HG03064 (cell line): Measurements from ENCODE around the gene NUMB.

Experiments used
- ATAC-seq: cut with Tn5 transposase; IDR thresholded peaks from one replicate; pipeline ENCODE4 v1.9.1; 2021; ENCODE audit warnings: low read depth; ENCODE audit not compliant: unreplicated experiment

The NUMB gene

DNA sequence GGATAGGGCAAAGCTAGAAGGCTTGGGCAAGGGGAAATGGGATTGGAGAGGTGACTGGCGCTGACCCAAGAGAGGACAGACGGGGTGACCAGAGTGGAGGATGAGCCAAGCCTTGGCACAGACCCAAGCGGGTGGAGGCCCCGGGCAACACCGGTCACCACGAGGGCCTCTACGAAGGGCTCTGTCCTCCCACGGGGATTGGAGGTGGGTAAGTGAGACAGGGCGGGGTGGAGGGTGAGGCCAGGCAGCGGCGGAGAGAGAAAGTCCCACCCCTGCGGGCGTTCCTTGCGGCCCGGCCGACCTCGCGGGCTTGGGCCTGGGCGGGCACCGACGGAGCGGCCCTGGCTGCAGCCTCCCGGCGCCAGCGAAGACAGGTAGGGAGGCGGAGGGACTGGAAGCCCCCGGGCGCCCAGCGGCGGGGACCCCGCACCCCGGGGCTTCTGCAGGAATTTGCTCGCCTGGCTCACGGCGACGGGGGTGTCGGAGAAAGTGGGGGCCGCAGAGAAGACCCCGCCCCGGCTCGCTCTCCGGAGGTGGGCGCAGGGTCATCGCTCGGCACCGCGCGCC lies 221.0 kb downstream of the NUMB start, which contains the start of gene PAPLN:
Gene PAPLN (plus strand): TSS at position 288 of the 567 bp plus-strand sequence. CDS start 2,273 bp downstream, outside the sequence.
- ATAC-seq = no peak

DNA sequence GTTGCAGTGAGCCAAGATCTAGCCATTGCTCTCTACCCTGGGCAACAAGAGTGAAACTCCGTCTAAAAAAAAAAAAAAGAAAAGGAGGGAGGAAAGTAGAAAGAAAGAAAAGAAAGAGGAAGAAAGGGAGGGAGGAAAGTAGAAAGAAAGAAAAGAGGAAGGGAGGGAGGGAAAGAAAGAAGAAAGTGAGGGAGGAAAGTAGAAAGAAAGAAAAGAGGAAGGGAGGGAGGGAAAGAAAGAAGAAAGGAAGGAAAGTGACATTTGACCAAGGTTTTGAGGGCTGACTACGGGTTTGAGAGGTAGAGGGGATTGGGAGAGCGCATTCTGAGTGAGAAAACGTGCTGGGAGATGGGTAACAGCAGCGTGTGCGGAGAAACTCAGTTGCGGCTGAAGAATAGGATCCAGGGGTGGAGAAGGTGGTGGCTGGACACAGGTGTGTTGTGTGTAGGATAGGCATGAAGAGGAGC lies 221.6 kb downstream of the NUMB start:
- no peak for ATAC-seq

DNA sequence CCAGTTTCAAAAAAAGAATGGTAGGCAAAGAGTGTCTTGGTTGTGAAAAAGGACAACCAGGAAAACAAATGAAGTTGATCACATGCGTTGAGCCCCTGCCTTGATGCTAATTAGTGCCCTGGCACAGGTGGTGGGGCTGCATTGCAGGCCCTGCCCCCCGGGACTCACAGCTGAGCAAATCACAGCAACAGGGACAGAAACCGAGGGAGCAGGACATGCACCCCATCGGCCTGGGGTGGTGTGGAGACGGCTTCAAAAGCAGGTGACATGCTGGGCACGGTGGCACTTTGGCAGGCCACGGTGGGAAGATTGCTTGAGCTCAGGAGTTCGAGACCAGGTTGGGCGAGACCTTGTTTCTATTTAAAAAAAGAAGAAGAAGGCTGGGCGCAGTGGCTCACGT lies 222.2 kb downstream of the NUMB start:
- no peak for ATAC-seq

DNA sequence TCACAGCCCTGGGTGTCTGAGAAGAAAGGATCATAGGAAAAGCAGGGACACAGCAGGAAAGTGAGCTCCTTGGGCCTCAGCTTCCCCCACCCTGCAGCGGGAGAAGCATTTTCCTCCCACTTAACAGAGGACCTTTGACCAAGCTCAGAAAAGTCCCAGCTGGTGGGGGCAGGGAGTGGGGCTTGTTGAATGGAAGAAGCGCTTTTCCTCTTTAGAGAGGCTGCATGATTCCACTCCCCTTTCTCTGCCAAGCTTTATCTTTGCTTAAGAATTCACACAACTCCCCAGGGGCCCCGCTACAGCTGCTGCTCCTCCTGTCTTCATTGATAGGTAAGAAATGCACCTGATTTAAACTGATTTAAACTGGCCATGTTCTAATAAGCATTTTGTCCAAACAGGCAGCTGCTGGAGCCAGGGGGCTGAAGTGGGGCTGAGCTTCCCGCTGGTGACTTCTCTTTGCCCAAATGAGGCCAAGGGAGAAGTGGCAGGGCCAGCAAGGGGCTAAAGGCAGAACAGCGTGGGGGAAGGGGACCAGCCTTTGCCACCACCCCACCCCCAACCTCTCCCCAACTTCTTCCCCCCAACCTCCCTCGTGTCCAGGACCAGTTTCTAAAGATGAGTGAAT lies 222.7 kb downstream of the NUMB start:
- ATAC-seq = no peak

DNA sequence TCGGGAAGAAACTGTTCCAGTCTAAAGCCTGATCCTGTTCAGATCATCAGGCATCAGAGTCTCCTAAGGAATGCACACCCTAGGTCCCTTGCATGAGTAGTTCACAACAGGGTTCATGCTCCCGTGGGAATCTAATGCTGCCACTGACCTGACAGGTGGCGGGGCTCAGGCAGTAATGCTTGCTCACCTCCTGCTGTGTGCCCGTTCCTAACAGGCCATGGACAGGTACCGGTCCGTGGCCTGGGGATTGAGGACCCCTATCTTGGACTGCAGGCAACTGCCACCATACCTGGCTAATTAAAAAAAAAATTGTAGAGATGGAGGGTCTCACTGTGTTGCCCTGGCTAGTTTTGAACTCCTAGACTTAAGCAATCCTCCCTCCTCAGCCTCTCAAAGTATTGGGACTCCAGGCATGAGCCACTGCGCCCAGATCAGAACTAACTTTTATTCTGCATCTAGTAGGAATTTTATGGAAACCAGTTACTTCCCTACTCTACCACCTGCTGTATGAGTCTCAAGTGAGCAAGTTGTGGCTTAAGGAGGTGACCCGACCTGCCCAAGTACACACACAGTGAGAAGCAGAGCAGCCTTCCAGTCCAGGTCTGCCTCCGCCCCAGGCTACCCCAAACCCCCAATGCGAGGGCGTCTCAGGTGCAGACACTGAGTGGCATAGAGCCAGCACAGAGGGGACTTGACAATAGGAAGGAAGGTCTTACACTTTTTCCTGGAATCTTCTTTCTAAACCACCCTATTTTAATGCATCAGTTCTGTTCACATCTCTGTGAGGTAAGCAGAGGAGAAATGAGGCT lies 223.6 kb downstream of the NUMB start:
- no peak for ATAC-seq

DNA sequence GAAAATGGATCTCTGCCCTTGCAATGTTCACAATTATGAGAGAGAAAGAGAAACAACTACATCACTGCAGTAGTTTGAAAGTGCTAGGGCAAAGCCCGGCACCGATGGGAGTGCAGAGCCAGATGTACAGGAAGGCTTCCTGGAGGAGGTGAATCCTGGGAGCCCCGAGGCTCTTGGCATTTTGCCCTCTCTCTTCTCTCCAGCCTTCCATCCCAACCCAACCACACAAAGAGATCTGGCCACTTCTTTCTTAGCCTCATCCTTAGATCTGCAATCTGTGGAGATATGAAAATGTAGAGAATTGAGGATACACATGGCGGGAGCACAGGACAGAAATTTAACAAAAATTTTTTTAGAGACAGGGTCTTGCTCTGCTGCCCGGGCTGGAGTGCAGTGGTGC lies 224.3 kb downstream of the NUMB start:
- no peak for ATAC-seq

DNA sequence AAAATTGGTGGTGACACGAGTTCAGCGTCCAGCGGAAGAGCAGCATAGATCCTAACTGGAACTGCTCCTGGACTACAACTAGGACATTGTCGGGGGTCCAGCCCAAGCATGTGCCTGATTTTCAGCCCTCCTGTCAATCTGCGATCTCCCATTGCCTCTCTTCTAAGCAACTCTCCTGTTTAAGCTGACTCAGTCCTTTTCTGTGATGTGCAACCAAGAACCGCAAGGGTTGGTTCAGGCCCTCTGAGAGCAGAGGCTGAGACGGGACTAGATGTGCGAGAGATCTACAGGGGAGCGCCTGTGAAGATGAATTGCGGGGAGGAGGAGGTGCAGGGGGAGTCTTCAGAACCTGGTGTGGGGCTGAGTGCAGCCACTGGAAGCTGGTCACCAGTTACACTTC lies 224.8 kb downstream of the NUMB start:
- ATAC-seq = no peak

DNA sequence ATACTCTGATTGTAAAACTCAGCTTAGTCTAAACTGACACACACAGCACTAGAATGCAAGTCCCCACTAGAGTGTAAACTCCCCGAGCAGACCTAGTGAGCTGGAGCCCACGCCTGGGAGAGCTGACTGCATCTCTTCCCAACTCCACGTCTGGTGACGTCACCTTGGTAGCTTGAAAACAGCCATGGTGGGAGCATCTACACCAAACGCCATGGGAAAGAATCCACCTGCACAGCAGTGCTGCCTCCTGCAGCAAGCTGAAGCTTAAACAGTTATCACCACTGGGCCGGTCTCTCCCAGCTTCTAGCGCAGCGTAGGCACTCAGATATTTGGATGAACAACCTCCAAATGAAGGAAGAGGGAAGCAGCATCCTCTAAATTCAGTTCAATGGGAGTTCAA lies 225.4 kb downstream of the NUMB start:
- no peak for ATAC-seq

DNA sequence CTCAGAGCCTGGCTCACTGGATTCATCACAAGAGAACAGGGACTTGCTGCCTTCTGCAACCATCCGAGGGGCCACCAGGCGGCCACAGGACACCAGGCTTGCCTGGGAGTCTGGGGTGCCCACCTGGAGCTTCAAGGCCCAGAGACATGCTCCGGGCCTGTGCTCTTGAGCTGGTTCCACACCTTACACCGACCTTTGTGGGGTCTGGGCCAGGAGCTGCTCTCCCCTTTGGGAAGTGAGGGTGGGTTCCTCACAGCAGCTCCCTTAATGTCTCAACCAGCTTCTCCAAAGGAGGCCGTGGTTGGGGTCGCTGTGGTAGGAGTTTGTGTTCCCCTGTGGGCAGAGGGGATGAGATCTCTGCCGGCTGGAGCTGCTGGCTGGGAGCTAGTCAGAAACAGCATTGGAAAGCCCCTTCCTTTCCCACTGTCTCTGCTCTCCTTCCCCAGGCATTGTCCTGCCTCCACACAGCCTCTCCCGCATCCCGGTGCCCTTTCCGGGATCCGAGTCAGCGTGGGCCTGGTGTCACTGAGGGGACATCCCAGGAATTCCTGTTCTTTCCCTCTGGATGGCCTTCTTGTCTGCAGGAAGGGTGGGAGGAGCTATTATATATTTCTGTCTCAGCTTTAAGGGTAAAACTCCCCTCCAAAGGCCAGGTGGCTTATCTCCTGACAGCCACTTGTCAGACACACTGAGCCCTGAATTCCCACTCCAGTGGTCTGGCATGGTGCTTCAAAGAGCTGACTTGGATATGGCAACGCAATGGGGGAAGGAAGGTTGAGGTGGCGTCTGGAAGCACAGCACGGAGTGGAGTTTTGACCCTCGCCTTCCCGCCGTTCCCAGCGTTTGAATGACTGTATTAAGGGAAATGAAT lies 226.1 kb downstream of the NUMB start:
- no peak for ATAC-seq

DNA sequence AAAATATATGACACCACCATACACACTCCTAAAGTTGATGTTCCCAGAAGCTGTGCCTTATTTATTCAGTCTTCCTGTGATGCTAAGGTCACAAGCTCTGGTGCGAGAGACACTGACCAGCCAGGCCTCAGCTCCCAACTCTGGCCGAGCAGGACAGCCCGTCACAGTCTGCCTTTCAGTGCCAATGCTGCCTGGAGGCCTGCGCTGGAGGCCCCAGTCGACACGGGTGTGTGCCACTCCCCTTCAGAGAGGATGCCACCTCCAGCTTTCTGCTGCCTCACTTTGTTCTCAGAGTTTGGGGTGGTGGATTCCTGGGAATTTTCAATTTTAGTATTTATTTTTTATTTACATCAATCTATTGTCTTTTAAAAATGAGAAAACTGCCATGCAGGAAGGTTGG lies 228.3 kb downstream of the NUMB start:
- ATAC-seq = no peak

DNA sequence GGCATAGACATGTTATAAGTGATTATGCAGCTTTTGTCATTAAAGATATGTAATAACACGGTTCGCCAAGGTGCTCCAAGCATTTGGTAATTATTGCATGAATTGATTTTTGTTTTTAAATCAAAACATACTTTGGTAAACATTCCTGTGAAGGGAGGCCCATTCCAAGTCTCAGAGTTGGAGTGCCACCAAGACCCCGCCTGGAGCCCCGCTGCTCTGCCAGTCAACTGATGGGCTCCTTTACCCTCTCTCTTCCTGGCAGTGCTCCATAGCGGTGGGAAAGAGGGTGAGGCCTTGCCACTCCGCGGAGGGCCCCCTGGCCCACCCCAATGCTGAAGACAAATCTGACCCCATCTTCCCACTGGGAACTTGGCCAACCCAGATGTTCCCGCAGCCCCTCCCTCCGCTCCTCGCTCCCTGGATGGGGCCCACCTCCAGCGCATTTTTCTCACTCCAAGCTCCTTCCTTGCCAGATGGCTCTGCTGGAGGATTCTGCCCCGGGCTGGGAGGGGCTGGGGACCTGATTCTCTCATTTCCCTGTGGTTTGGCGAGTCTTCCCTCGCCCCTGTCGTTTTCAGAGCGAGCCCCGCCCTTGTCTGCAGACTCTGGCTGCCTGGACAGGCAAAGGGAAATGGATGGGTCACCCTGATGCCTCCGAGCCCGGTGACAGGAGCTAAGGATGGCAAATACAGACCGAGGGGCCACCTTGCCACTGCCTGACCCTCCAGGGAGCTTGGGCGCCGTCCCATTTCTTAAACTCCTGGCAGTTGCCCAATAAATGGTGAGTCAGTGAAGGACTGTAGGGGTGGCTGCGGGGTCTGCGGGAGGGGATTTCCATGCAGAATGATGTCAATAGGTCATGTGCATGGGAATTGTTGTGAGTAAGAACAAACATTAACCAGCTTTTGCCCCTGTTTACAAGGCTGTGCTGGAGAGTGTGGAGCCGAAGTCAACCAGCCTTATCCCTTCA lies 230.2 kb downstream of the NUMB start:
- ATAC-seq = no peak

DNA sequence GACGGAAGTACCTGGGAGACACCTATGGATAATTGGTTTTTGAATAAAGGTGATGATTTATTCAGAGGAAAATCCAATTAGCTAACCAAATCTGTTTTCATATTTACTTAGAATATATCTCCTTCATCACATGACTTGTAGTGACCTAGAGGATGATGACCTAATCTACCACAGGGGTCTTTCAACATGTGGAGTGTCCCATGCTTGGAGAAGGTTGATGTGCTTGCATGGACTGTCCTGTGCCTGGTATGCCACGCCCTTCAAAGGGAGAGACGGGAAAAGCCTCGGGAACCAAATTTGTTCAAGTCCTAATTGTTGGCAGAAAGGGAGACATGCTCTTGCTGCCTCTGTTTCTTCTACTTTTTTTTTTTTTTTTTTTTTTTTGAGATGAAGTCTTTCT lies 232.8 kb downstream of the NUMB start:
- no peak for ATAC-seq
